HG03571 (cell line): Measurements from ENCODE around the gene CCT2.
"Not testable (repeated sequence)": the region's sequence is repeated elsewhere in the genome, so short reads cannot be mapped to it uniquely, and the experiment has no call there.

Source experiments
- ATAC-seq: cut with Tn5 transposase; IDR thresholded peaks from one replicate; pipeline ENCODE4 v1.9.1; 2021; ENCODE audit not compliant: unreplicated experiment

Gene CCT2

DNA sequence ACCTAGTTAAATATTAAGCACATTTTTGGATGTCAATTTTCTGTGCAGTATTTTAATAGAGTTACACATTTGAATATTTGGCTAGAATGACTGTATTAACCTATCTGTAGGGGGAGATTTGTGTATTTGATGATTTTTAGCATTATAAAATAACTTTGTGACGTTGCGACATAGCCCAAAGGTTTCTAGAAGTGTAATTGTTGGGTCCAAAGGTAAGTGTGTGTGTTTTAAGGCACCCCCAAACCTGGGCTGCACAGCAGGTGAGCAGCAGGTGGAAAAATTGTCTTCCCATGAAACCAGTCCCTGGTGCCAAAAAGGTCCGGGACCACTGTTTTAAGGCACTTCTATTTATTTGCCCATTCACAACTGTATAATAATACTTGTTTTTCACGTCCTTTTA lies 3.3 kb downstream of the CCT2 start:
- no peak for ATAC-seq

DNA sequence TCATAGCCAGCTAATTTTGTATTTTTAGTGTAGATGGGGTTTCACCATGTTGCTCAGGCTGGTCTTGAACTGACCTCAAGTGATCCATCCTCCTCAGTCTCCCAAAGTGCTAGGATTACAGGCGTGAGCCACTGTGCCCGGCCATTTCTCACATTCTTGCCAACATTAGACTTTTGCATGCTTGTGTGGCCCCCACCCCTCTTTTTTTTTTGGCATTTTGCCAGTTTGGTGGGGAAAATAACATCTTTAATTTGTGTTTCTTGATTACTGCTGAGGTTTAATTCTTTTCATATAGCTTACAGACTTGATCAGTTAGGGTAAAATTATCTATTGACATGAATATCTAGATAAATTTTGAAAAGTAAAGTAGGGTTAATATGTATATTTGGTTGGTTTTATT lies 3.8 kb downstream of the CCT2 start:
- ATAC-seq, result no peak

DNA sequence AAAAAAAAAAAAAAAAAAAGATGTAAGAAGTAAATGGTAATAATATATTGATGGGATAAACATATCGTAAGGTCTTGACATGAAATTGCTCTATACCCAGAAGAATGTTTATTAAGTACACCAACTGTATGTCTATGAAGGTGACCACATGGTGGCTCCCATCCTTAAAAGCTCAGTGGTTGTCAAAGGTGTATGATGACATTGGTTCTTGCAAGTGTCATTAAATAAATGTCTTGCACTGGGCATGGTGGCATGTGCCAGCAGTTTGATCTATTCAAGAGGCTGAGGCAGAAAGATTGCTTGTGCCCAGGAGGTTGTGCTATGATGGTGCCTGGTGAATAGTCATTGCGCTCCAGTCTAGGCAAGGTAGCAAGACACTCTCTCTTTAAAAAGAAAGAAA lies 10.4 kb downstream of the CCT2 start:
- no peak for ATAC-seq

DNA sequence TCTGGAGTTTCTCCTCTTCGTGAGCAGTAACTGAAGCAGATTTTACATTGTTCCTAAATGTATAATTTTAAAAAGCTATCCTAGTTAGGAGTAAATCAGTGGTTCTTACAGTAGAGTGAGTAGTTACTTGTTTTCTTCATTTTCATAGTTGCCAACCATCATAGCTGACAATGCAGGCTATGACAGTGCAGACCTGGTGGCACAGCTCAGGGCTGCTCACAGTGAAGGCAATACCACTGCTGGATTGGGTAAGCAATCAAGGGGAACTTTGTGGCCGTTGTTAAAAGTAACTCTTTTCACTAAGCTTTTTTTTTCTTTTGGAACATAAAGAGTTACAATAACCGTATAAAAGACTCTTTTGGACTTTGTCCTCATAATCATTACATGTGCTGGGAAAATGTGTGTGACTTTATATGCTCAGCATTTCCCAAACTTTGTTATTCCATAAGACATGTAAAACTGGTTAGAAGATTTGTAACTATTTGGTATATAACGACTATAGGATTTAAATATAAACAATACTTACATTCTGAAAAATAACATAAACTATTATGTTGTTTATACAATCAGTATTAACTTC lies 13.0 kb downstream of the CCT2 start:
- ATAC-seq, result no peak

DNA sequence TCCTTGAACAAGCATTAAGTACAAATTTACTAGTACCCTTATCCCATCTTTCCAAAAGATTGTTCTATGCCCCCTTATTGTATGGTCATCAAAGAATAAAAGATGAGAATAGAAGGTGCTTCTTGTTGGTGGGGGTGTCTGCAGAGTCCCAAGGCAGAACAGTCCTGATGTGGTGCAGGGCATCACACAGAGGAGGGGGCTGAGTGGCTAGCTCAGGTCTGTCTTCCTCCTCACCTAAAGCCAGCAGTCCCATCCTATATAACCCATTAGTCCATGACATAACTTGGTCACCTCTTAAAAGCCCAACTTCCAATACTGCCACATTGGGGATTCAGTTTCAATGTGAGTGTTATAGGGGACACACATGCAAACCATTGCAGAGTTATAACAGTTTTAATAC lies 15.5 kb downstream of the CCT2 start:
- no peak for ATAC-seq

DNA sequence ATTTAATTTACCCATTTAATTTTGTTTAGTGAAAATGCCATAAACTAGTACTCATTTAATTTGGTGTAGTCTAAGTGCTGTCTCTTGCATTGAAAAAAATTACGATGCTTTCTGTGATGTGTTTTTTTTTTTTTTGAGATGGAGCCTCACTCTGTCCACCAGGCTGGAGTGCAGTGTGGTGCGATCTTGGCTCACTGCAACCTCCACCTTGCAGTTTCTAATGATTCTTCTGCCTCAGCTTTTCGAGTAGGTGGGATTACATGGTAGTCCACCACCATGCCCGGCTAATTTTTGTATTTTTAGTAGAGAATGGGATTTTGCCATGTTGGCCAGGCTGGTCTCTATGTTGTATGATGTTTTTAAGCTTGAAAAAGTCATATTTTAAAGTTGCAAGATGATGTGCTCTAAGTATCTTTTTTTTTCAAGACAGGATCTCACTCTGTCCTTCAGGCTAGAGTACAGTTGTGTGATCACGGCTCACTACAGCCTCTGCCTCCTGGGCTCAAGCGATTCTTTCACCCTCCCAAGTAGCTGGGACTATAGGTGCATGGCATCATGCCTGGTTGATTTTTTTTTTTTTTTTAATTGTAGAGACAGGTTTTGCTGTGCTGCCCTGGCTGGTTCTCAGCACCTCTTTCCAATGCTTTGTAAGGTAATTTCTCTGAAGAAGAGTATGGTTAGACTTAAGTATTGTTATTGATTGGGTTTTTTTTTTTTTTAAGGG lies 16.9 kb downstream of the CCT2 start:
- ATAC-seq, result no peak

DNA sequence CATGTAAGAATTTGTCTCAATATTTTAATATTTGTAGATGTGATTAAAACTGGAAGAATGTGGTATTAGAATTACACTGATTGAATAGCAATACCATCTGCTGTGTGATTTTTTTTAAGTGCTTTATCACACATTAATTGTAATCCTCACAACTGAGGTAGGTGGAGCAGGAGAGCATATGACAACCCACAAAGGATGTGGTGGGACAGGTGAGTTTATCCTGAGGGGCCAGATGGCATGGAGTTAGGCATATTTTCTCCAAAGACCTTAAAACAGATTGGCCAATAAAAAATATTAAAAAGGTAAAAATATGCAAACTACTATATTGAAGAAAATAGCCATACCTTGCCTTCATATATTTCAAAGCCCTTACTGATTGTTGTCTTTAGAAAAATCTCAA lies 17.7 kb downstream of the CCT2 start:
- no peak for ATAC-seq

DNA sequence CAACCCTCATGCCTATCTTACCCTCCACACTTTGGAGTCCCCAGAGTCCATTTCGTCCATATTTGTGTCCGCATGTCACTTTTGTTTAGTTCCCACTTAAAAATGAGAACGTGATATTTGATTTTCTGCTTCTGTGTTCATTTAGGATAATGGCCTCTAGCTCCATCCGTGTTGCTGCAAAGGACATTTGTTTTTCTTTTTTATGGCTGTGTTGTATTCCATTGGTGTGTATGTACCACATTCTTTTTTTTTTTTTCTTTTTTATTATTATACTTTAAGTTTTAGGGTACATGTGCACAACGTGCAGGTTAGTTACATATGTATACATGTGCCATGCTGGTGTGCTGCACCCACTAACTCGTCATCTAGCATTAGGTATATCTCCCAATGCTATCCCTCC lies 18.3 kb downstream of the CCT2 start:
- not testable (repeated sequence) for ATAC-seq

DNA sequence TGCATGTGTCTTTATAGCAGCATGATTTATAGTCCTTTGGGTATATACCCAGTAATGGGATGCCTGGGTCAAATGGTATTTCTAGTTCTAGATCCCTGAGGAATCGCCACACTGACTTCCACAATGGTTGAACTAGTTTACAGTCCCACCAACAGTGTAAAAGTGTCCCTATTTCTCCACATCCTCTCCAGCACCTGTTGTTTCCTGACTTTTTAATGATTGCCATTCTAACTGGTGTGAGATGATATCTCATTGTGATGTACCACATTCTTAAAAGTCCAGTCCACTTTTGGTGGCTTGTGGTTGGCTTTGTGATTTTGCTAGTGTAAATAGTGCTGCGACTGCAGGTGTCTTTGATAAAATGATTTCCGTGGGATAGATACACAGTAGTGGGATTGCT lies 19.0 kb downstream of the CCT2 start:
- not testable (repeated sequence) for ATAC-seq

DNA sequence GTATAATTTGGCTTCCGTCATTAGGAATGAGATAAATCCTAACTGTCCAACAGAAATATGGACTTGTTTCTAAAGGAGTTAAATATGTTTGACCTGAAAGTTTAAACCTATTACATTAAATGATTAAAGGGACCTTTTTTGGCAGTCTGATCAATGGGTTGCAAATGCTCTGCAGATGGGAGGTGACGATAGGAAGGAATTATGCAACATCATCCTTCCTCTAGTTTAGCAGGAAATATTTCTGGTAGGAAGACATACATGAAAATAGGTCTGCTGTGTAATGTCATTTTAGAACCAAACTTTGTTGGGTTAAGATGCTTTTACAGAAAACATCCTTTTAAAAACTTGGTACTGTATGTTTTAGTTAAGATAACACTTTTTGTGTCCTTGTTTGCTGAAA lies 22.9 kb downstream of the CCT2 start:
- ATAC-seq, result no peak

DNA sequence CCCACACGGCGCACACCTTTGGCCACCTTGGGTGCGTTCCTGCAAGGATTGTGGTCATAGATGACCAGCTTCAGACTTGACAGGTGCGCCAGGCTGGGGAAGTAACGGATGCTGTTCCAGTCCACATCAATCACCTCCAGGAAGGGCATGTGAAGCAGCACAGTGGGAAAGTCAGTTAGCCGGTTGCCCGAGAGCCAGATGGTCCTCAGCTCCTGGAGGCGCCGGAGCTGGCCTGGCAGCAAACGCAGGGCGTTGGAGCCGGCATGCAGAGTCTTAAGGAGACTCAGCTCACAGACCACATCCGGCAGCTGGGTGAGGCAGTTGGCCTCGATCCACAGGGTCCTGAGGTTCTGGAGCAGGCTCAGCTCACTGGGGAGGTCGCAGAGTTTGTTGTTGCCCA lies 24.9 kb downstream of the CCT2 start:
- ATAC-seq, result no peak

DNA sequence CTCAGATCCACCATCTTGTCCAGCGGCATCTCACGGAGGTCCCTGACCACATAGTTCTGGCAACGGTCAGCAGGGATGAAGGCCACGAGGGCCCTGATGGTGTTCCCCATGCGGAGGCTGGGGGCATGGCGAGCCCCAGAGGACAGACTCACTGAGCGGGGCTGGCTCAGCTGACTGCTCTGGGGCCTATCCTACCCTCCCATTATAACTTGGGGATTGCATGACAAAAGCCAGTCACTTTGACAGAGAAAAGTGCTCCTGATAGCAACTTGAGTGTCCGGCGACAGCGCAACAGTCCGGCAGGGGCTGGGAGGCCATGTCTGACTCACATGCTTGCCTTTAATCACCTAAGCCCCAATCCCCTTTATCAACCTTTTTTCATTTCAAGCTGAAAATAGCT lies 25.5 kb downstream of the CCT2 start, which contains the start of gene LRRC10:
Gene LRRC10 (minus strand): TSS at position 179 of the 400 bp plus-strand sequence. CDS start 69 bp downstream, at position 110.
- no peak for ATAC-seq

DNA sequence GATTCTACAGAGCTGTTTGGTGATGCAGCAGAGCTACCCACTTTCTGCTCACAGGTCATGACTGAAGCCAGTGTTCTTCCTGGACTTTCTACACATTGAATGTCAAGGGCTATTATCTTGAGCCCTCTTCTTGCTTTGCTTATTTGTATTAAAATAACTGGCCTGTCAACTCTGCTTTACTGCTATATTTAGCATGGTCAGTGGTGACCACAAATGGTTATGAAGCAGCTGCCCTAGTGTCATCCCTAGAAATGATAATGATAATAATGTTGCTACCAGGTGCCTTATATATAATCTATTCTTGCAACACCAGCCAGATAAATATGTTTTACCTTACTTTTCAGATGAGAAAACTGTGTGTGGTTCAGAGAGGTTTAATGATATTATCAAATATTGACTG lies 28.1 kb downstream of the CCT2 start:
- no peak for ATAC-seq

DNA sequence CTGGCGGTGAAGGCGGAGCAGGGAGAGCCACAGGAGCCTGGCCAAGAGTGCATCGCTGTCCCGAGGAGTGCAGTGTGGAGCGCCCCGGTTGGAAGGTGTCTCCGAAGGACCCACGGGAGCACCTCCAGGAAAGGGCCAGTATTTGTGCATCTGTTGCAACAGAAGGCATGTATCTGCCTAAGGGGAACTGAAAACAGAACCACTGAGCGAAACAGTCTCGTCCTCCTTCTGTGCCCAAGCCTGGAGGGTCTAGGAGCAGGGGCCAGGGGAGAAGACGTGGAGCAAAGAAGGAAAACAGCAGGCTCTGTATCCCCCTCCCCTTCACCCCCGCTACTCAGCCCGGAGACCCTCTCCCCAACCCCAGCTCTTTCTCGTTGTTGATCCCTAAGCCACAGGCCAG lies 30.8 kb downstream of the CCT2 start:
- ATAC-seq, result no peak

DNA sequence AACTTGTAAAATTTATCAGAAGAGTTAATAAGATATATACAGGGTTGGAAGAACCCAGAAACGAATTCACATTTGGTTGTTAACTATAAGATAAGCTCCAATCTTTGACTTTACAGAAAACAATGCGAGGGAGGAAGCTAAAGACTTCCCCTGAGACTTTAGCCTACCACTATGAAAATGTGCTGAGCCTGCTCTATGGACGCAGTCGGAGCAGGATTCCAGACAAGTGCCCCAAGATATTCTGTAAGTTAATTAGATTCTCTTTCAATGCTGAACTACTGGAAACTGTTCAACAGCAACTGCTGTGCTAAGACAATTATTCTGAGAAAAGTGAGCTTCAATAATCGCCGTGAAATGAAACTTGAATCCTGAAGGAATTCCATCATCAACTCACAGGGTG lies 33.8 kb downstream of the CCT2 start:
- no peak for ATAC-seq

DNA sequence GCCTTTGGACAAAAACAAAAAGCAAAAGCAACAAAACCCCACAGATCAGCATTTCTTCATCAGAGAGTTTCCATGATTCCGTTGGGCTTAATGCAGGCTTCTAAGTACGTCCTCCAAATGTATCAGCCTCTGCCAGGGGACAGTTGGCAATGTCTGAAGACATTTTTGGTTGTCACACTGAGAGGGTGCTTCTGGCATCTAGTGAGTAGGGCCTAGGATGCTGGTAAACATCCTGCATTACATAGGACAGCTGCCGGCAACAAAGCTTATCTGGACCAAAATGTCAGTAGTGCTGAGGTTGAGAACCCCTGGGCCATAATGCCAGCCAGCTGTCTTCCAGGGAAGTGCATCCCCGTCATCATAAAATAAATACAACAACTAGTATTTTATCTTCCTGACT lies 34.8 kb downstream of the CCT2 start:
- ATAC-seq, result no peak

DNA sequence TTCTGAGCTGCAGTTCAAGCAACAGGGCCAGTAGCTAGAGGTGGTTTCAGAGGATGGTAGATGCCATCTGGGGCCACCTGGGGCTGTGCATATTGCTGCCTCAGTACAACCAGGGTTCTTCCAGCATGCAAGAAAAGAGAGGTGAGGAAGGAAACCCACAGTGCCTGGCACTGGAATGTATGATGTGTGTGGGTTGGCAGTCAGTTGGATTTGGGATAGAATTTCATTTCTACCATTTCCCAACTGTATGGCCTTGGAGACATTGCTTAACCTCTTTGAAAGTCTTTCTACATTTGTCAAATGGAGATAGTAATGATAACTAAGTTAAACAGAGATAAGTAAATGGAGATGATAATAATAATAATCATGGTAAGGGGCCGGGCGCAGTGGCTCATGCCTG lies 35.7 kb downstream of the CCT2 start:
- no peak for ATAC-seq

DNA sequence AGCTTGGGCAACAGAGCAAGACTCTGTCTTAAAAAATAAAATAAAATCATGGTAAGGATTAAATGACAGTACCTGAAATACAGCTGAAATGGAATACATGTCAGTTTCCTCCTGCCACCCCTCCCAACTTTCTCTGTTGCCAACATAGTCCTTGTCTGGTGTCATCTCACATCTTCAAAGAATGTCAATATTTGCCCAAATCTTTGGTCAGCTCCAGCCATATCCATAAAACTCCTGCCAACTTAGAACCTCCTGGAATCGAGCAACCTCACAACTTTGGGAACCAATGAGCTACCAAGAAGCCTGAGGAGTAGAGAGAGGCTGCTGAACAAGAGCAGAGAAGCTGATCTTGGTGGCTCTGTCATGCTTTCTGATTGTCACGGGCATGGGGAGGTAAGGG lies 36.3 kb downstream of the CCT2 start:
- ATAC-seq, result no peak

DNA sequence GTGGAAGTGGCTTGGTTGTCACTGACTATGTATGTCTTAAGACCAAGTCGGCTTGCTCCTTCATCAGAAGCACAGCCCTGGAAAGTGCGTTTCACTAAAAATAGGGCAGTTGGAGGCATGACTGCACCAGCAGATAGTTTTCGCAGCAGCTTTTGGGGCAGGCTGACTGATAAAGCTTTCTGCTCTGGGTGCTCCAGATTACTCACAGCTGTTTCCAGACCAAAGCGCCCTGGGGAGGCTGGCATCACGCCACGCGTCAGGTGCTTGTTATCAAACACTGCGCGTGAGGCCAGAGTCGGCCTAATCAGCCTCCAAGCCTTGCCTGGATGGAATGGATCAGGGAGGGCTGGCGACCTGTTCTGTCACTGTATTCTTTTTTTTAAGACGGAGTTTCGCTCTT lies 38.7 kb downstream of the CCT2 start:
- no peak for ATAC-seq

DNA sequence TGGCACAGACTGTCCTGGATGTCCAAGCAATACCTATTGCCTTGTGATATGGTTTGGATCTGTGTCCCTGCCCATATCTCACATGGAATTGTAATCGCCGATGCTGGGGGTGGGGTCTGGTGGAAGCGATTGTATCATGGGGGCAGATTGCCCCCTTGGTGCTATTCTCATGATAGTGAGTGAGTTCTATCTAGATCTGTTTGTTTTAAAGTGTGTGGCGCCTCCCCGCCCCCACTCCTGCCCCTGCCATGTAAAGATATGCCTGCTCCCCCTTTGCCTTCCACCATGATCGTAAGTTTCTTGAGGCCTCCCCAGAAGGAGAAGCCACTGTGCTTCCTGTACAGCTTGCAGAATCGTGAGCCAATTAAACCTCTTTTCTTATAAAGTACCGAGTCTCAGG lies 42.2 kb downstream of the CCT2 start:
- no peak for ATAC-seq

DNA sequence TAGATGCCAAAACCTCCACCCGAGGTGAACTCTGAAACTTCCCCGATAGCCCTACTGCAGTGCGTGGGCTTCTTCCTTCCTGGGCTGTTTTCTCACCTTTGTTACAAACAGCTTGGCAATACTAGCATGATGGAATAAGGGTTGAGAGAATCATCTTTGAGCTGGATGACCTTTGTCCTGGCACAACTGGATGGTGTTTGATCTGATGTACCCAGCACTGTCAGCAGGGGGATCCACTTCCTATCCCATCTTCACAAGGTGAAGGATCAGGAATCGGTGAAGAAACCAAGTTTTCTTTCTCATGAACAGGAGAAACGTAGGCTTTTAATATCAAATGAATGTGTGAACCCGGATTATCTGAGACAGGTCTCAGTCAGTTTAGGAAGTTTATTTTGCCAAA lies 44.9 kb downstream of the CCT2 start:
- ATAC-seq, result no peak

DNA sequence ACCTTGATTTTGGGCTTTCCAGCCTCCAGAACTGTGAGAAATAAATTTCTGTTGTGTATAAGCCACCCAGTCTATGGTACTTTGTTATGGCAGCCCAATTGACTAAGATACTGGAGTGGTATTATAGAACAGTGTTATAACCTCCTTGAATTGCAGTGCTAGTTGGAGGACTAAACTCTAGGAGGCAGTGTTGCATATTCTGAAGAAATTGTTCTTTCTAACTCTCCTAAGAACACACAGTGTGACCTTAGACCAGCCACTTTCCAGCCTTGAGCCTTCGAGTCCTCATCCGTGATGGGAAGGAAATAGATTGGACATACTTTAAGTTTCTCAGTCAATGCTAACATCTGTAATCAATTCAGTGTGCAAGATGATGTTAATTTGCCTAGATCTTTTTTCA lies 47.8 kb downstream of the CCT2 start:
- ATAC-seq, result no peak

DNA sequence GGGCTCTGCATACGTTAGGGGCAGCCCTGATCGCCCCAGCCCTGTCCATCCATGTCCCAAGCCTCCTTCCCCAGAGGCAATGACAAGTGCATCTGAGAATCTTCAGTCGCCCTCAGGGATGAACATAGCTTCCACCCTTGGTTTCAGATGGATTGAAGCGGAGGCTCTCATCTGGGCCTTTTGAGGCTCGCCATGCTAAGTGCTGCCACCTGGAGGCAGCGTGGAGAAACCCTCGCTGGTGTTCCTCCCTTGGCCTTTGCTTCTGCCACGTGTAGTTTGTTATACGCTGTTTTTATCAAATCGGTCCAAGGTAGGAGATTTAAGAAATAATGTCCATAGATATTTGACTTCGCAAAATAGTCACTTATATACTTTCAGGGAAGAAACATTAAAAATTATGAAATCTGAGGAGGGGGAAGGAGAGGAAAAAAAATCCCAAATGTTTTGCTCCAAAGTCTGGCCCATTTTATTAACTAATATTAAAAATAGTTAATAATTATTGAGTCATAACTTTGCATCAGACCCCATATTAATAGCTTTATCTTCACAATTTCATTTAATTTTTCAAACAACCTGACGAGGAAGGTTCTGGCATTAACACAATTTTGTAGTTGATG lies 54.2 kb downstream of the CCT2 start:
- ATAC-seq, result peak; percentile 78
